ENCODE data around the gene MCM9.
A peak's percentile ranks its signal among the peaks of the same experiment; 100 is the strongest.
"Not testable (repeated sequence)": the region's sequence is repeated elsewhere in the genome, so short reads cannot be mapped to it uniquely, and the experiment has no call there.

The MCM9 gene

DNA sequence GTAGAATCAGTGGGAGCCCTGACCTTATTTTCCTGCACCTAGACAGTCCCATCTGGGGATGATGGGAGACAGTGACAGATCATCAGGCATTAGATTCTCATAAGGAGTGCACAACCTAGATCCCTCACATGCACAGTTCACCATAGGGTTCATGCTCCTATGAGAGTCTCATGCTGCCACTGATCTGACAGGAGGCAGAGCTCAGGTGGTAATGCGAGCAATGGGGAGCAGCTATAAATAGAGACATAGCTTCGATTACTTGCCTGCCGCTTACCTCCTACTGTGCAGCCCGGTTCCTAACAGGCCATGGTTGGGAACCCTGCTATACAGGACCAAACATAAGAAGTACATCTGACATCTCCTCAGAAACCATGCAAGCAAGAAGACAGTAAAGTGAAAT is 72.5 kb downstream of the MCM9 start:
- DNase-seq = no peak

DNA sequence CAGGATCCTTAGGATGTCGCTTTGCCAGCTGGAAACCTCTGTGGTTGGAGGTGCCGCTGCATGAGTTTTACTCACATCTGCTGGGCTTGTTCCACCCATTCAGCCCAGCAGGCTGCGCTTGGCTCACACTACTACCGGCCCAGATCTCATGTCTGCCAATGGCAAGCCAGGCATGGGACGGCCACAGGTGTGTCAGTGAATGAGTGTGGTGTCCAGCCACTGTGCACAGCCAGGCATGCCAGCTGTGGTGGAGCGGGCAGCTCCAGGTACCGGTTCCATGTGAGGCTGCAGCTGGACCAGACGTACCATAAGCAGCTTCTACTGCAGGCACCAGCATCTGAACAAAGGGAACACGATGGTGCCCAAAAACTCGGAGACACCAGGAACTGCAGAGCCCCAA is 74.1 kb downstream of the MCM9 start:
- no peak for DNase-seq

- DNase-seq = no peak
These were observed 74.6 kb downstream of the MCM9 start for GRCh38 chr6:118860363-118860762.

- DNase-seq = no peak
These were observed 75.4 kb downstream of the MCM9 start for GRCh38 chr6:118859517-118860064.

DNA sequence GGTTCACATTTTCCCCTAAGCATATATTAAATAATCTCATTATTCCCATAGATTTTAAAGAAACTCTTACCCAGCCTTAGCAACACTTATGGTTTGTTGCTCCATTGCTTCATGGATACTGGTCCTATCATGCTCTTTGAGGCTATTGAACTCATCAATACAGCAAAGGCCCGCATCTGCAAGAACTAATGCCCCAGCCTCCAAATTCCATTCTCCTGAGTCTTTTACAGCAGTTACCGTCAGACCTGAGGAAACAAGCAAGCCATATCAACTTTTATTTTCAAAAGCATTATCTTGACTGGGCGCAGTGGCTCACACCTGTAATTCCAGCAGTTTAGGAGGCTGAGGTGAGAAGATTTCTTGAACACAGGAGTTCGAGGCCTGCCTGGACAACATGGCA is 78.7 kb downstream of the MCM9 start:
- no peak for DNase-seq

GRCh38 chr6:118853408-118853807 is 81.6 kb downstream of the MCM9 start:
- DNase-seq = no peak

GRCh38 chr6:118844915-118845314 is 90.0 kb downstream of the MCM9 start:
- no peak for DNase-seq

DNA sequence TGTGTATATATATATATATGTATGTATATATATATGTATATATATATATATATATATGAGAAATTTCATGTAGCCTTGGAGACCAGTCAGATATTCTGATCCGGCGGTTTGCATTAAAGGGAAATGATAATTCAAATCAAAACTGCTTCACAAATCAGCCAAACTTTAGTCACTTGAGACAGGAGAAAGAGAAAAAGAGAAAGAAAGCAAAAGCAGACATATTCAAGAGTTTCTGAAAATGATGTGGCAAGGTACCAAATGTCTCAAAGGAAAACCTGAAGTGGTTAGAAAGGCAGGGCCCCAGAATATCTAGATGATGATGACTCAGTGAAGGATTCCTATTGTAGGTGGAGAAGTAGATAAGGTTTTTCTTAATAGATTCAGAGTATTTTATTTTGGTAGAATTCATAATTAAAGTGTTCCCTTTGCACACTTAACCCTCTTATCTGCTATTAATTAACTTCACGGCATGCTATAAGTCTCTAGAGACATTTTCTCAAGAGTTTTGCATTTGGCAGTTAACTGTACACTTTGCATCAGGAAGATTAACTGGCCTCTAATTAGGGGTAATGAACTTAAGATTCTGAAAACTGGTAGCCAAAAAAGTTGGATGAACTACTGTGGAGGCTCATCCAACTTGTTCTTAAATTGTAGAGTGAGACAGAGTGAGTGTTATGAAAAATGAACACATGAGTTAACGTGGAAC is 91.1 kb downstream of the MCM9 start:
- no peak for DNase-seq

- no peak for DNase-seq
These were observed 104.3 kb downstream of the MCM9 start for GRCh38 chr6:118830691-118831090.

- DNase-seq = no peak
These were observed 105.0 kb downstream of the MCM9 start for GRCh38 chr6:118829817-118830478.

DNA sequence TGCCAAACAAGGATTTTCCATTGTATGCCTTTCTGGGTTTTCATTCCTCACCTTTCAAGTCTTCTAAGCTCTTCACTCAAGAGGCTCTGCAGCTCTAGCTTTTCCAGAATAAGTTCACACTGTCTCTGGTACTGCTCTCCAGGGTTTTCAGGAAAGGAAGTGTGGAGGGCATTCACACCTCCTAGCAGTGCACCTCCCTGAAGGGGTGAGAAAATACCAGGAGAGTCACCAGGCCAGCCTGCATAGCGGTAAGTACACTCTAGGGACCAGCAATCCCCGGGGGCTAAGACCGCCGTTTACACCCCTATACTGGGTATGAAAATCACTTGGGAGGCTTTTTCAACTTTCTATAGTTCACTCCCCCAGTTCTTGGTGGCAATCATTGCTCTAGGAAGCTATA is 108.9 kb downstream of the MCM9 start:
- no peak for DNase-seq

- DNase-seq = no peak
These were observed 109.3 kb downstream of the MCM9 start for GRCh38 chr6:118825661-118826060.

DNA sequence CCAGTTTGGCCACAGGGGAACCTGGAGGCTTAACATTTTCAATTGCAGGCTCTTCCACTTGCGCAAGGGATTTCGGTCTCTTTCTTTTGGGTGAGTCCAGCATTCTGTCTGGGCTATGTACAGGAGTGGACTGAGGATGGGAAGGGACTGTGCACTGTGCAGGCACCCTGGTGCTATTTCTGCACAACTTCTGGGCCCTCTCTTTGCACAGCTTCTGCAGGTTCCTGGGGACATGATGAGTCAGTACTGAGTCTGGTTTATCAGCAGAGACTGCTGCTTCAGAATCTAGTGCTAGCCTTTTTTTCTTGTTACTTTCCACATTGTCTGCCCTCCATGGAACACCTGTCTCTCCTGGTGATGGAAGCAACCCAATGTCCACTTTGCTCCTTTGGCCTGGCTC is 119.5 kb downstream of the MCM9 start:
- DNase-seq = no peak

GRCh38 chr6:118813775-118814174 is 121.2 kb downstream of the MCM9 start:
- DNase-seq = no peak

DNA sequence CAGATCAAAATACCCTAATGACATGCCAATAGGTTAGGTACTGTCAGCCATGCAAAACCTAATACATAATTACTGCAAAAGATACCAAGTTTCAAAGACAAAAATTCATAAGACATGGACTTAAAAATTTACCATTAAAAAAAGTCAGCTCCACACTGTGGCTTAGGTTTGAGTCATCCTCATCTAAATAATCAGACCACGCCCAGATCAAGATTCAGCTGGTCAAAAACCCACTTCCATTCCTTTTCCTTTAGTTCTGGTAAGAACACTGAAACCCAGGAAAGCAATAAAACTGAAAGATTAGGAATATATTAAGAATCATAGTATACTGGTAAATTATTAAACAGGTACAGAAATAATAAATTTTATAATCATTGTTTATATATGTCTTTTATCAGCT is 122.0 kb downstream of the MCM9 start:
- no peak for DNase-seq

- no peak for DNase-seq
These were observed 124.4 kb downstream of the MCM9 start for GRCh38 chr6:118810420-118811027.

DNA sequence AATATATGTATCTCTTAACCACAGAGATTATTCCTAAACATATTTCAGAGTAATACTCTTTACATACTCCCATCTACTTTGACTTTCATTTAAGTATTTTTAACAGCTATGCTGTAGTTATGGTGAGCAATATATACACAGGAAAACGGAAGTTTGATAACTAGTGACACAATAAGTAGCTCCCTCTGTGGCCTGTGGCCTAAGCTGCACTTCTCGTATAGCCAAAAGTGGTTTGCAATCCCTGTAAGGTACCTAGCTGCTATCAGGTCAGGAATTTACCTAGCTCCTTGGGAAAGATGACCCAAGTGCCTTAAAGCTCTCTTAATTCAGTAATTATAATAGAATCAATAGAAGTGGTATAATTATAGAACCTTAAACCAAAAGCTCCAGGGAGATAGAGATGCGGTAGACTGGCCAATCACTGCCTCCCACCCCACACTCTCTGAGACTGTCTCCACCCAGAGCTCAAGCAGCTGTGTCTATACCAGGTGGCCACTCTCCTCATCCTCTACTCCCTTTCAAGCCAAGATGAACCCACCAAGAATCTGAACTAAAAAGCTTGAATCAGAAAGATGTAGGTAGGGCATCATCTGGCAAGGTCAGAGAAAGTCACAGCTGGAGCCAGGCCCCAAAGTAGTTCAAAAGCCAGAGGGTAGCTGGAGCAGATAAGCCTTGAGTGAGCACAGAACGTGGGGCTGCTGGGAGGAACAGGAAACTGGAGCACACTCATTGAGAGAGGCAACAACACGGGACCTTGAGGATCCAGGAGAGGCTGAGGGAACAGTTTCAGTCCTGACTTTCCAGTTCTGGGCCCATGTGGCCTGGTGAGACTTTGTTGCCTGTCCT is 125.9 kb downstream of the MCM9 start:
- no peak for DNase-seq

- no peak for DNase-seq
These were observed 130.9 kb downstream of the MCM9 start for GRCh38 chr6:118804091-118804490.

DNA sequence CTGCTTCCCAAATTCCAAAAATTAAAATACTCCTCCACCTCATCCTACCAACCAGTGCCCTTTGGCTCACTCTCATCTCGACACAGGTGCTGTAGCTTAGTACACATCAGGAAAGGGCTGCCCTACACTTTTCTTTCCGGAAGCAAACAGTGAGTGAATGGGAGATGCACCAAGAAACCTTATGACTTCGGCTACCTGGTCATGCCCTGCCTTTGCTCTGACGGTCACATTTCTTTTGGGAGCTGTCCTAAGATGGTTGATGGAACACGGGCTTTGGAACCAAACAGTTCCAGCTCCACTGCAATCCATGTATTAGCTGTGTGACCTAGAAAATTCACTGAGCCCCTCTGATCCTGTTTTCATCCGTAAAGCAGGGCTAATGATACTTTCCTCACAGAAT is 133.7 kb downstream of the MCM9 start:
- DNase-seq = no peak

GRCh38 chr6:118800394-118801071 is 134.4 kb downstream of the MCM9 start:
- peak; percentile 90 for DNase-seq

DNA sequence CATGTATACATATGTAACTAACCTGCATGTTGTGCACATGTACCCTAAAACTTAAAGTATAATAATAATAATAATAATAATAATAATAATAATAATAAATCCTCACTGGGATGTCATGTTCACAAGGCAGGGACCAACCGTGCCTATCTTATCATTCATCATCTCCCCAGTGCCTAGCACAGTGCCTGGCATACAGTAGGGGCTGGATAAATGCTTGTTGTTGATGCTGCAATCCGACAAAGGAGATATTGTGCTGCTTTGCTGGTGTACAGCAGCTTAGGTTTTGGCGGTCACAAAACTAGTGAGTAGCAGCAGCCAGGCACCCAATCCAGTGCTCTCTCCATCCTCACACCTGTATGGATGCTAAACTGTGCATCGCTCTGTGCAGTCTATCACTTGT is 135.1 kb downstream of the MCM9 start:
- no peak for DNase-seq

DNA sequence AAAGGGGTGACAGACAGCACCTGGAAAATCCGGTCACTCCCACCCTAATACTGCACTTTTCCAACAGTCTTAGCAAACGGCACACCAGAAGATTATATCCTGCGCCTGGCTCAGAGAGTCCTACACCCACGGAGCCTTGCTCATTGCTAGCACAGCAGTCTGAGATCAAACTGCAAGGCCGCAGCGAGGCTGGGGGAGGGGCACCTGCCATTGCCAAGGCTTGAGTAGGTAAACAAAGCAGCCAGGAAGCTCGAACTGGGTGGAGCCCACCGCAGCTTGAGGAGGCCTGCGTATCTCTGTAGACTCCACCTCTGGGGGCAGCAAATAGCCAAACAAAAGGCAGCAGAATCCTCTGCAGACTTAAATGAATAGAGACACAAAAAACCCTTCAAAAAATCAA is 138.4 kb downstream of the MCM9 start:
- not testable (repeated sequence) for DNase-seq

GRCh38 chr6:118791499-118791898 is 143.5 kb downstream of the MCM9 start:
- DNase-seq = no peak

Measured in amniotic stem cell (primary cell).